ENCODE data around the gene ARHGAP10. TPM values are rescaled to one million over a fixed set of nuclear protein-coding genes. Genes with fewer than 3 reads are reported as not detected.

Gene ARHGAP10
- total and polyA plus RNA-seq, 10 of the 15 experiments (the other 5 are each of a cell fraction or from before 2014, with no cell fraction given): 1.3 to 25.8 (median 17.2) TPM

GRCh38 chr4:147816382-147817254 lies 84.7 kb downstream of the ARHGAP10 start (continued):
- TF ChIP-seq E2F4 (IDR thresholded peaks at IDR 0.05; ENCODE audit: low read depth, low read length) (no peak), TCF7 (IDR thresholded peaks at IDR 0.05; ENCODE audit: borderline replicate concordance) (no peak), SRF (IDR thresholded peaks at IDR 0.05; ENCODE audit: low read depth in 2 of 2, low read length in 2 of 2) (no peak), CUX1 (IDR thresholded peaks at IDR 0.05; ENCODE audit: insufficient replicate concordance, low read depth, low read length) (no peak)

Measured in GM12878 (cell line).